GM12892 (cell line): ENCODE measurements around the gene CDK2.

Experiments
- DNase-seq: peaks from one replicate; pipeline ENCODE4 v3.0.0; 2011; ENCODE audit not compliant: insufficient read length
- FAIRE-seq: peaks from 2 replicates; lab custom pipeline; 2011; peaks lifted over from hg19 to GRCh38; lab: Jason Lieb, UNC
- POLR2A ChIP-seq: IDR thresholded peaks from 2 replicates; pipeline ENCODE4 v1.6.1; 2011; ENCODE audit warnings: low read depth, low read length, control low read depth
- POLR2AphosphoS5 ChIP-seq: IDR thresholded peaks from 2 replicates; pipeline ENCODE4 v1.6.1; 2011; ENCODE audit warnings: low read depth, low read length, control low read depth
- TAF1 ChIP-seq: IDR thresholded peaks from 2 replicates; pipeline ENCODE4 v1.6.1; 2011; ENCODE audit warnings: low read depth, mild to moderate bottlenecking, control low read depth, low read length, borderline replicate concordance

Gene CDK2

GRCh38 chr12:55942577-55943136 is 24.0 kb upstream of the CDK2 start:
- DNase-seq: no peak
- TF ChIP-seq TAF1 (no peak), POLR2AphosphoS5 (no peak), POLR2A (no peak)
- FAIRE-seq: no peak

GRCh38 chr12:55946553-55946952 is 20.1 kb upstream of the CDK2 start:
- no peak for DNase-seq

GRCh38 chr12:55955344-55955743 is 11.3 kb upstream of the CDK2 start:
- TF ChIP-seq POLR2A: no peak
- TF ChIP-seq POLR2AphosphoS5: no peak
- no peak for TF ChIP-seq TAF1
- DNase-seq (no peak), FAIRE-seq (no peak)

More at GRCh38 chr12:55946553-55946952, 20.1 kb upstream of the CDK2 start:
- no peak for TF ChIP-seq POLR2A
- TF ChIP-seq TAF1: no peak
- no peak for TF ChIP-seq POLR2AphosphoS5
- no peak for FAIRE-seq

- DNase-seq (no peak), FAIRE-seq (no peak)
- no peak for TF ChIP-seq POLR2AphosphoS5
- TF ChIP-seq TAF1: no peak
- no peak for TF ChIP-seq POLR2A
Observed at GRCh38 chr12:55955800-55956508, 10.7 kb upstream of the CDK2 start.

- no peak for DNase-seq
- TF ChIP-seq POLR2A (no peak), POLR2AphosphoS5 (no peak), TAF1 (no peak)
- FAIRE-seq: no peak
Observed at GRCh38 chr12:55957106-55957859, 9.3 kb upstream of the CDK2 start.

- TF ChIP-seq POLR2AphosphoS5 (no peak), TAF1 (no peak), POLR2A (no peak)
- no peak for DNase-seq
- FAIRE-seq: no peak
Observed at GRCh38 chr12:55963760-55964159, 2.9 kb upstream of the CDK2 start.

- TF ChIP-seq POLR2A (no peak), TAF1 (no peak), POLR2AphosphoS5 (no peak)
- DNase-seq: no peak
- FAIRE-seq: no peak
Observed at GRCh38 chr12:55965240-55965639, 1.4 kb upstream of the CDK2 start.

- FAIRE-seq (no peak), DNase-seq (no peak)
- no peak for TF ChIP-seq POLR2AphosphoS5
- no peak for TF ChIP-seq TAF1
- no peak for TF ChIP-seq POLR2A
Observed at GRCh38 chr12:55965941-55966407, 656 bp upstream of the CDK2 start, which contains the start of gene PMEL. Gene PMEL, minus strand, starts transcription at chr12:55966042. Its CDS starts 31 bp downstream, at chr12:55966011.

- FAIRE-seq (no peak), DNase-seq (no peak)
- TF ChIP-seq POLR2A (no peak), POLR2AphosphoS5 (no peak), TAF1 (no peak)
Observed at GRCh38 chr12:55969356-55969755, 2.7 kb downstream of the CDK2 start.

GRCh38 chr12:55970775-55971174 is 4.1 kb downstream of the CDK2 start:
- DNase-seq (no peak), FAIRE-seq (no peak)
- no peak for TF ChIP-seq TAF1
- no peak for TF ChIP-seq POLR2A
- TF ChIP-seq POLR2AphosphoS5: no peak

GRCh38 chr12:55972042-55972441 is 5.4 kb downstream of the CDK2 start:
- FAIRE-seq: no peak
- DNase-seq: no peak
- TF ChIP-seq POLR2AphosphoS5 (no peak), TAF1 (no peak), POLR2A (no peak)

GRCh38 chr12:55972456-55972855 is 5.8 kb downstream of the CDK2 start:
- FAIRE-seq (no peak), DNase-seq (no peak)
- TF ChIP-seq TAF1 (no peak), POLR2A (no peak), POLR2AphosphoS5 (no peak)
